GM18519 (cell line): ENCODE results near the gene ERN1.
"Not testable (repeated sequence)": the region's sequence is repeated elsewhere in the genome, so short reads cannot be mapped to it uniquely, and the experiment has no call there.

Experiments used
- ATAC-seq: cut with Tn5 transposase; IDR thresholded peaks from one replicate; pipeline ENCODE4 v1.9.1; 2021; ENCODE audit warnings: mild to moderate bottlenecking, moderate library complexity; ENCODE audit not compliant: unreplicated experiment, low FRiP score

Gene ERN1

DNA sequence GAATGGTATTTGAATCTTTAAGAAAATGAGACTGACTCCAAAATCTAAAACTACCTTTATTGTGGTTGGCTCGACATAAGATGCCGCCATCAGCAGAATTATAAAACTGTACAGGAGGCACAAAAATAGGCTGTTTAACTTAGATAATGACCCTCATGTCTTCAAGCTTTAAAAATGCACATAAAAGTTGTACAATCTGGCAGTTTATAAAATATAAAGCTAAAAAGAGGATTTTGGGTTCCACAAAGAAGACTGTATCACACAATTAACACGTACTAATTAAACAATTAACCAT is 90.9 kb downstream of the ERN1 start:
- ATAC-seq: no peak

- ATAC-seq: no peak
Observed at GRCh38 chr17:64038331-64039105, 91.4 kb downstream of the ERN1 start.

GRCh38 chr17:64037802-64038201 is 92.1 kb downstream of the ERN1 start:
- no peak for ATAC-seq

DNA sequence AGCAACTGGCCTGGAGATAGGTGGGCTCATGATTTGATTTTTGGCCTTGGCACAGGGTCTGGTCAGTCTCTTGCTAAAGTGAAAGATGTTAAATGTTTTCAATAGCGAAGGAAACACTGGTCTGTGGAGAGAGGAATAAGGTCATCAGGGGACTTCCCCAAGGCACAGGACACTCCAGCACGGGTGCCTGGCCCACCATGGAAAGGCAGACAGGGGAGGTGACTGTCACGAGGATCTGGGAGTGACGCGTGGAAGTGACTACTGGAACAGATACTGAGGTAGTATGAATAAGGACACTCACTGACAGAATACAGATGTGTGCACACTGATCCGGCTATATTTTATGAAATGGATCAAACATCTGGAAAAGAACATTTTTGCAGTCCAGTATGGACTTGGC is 92.8 kb downstream of the ERN1 start:
- ATAC-seq: no peak

DNA sequence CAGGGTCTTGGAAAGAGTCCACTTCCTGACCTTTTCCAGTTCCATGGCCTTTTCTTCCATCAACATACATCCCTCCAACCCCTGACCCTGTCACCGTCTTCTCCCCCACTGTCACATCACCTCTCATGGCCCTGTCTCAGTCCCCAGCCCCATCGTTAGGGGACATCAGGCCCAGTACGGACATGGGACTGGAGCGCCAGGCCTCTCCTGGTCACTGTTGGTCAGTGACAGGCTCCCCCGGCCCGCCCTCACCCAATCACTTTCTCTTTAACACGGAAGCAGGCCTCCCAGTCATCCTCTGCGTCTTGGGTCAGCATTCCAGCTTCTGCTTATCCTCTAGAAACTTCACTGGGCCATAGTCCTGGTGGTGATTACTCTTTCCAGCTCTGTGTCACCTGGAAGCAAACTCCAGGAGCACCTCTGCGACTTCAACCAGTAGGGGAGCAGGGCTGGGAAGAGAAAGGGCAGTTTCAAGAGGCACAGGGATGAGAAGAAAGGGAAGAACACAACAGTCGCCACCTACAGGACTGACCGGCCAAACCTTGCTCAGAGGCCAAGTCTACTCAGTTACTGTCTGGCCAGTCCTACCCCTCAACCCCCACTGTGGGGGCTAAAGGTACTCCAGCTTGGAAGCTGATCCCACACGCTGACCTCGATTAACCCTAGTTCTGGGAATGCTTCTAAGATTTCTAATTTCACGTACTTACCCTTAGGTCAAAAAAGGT is 93.6 kb downstream of the ERN1 start:
- no peak for ATAC-seq

GRCh38 chr17:64032081-64032480 is 97.9 kb downstream of the ERN1 start:
- no peak for ATAC-seq

DNA sequence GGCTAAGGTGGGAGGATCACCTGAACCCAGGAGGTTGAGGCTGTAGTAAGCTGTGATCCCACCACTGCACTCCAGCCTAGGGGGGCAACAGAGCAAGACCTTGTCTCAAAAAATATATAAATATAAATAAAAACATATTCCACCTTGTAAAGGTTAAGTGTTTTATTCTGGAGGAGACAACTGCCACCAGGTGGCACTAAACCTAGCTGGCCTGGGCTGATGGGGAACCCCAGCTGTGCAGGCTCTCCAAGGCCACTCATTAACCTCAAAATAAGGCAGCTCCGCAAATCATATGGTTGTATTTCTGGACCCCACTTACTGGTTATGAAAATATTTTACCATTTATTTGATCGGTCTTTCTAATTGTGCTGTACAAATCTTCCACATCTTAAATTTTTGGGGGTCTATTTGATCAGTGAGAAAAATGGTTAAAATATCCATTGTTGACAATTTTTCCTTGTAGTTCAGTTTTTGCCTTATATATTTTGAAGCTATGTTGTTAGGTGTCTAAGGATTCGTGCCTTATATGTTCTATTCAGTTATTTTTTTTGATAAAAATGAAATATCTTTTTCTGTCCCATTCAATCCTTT is 101.0 kb downstream of the ERN1 start:
- no peak for ATAC-seq

DNA sequence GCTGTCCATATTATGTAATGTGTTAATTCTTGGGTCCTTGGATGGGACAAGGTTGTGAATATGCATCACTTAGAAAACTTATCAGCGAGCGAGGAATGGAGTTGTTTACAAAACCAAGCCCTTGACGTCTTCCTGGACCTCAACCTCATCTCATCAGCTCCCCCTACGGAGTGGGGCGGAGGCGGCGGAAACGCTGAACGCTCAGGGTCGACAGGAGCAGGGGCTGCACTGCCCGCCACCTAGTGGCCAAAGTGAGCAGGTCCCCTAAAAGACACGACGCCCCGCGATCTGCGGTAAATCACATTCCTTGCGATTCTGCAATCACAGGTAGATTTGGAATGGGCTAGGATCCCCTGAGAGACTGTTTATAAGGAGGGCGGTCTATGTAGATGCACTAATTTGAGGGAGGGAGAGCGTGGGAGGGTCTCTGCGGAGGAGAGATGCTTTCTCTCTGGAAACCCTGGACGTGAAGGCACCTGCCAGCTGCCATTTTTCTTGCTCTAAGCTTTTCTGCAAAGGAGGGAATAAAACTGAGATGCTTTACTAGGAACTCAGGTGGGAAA is 104.1 kb downstream of the ERN1 start:
- ATAC-seq: peak; percentile 47

- no peak for ATAC-seq
Observed at GRCh38 chr17:64024781-64025731, 104.9 kb downstream of the ERN1 start.

- ATAC-seq: no peak
Observed at GRCh38 chr17:64024215-64024654, 105.7 kb downstream of the ERN1 start.

DNA sequence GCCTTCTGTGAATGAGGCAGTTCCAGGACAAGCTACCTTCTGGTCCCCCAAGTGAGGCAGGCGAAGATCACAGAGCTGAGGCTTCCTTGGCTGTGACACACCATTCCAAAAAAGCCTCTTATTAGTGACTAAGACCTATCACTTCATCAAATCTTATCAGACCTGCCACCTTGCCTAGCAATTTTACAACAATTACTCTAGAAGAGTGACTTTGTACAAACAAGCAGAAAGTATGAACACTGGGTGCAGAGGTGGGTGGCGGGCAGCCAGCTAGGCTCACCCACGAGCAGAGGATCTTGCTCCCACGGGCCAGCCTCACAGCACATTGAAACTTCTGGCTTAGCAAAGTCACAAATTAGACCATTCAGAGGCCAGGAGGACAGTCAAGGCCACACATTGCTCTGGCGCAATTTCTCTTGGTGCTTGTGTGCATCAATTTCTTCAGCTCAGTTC is 107.3 kb downstream of the ERN1 start:
- no peak for ATAC-seq

- no peak for ATAC-seq
Observed at GRCh38 chr17:64020056-64020766, 109.7 kb downstream of the ERN1 start, which contains the start of gene ICAM2. TSS of gene ICAM2 (minus strand) at chr17:64020633. CDS start at chr17:64006691, 13,942 bp downstream.

GRCh38 chr17:64019551-64019961 is 110.4 kb downstream of the ERN1 start:
- not testable (repeated sequence) for ATAC-seq

- no peak for ATAC-seq
Observed at GRCh38 chr17:64017381-64017980, 112.5 kb downstream of the ERN1 start.

DNA sequence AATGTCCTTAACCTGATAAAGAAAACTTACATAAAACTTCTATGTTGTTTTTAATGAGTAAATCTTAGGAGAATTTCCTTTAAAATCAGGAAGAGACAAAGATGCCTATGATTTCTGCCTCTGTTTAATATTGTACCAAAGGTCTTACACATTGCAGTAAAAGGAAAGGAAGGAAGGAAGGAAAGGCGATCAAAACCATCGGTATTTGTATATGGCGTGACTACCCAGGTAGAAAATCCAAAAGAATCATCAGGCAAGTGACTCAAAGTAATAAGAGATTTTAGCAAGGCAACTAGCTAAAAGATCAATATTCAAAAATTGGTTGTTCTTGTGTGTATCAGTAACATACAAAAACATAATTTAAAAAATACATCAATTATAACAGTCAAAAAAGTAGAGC is 113.0 kb downstream of the ERN1 start:
- no peak for ATAC-seq

DNA sequence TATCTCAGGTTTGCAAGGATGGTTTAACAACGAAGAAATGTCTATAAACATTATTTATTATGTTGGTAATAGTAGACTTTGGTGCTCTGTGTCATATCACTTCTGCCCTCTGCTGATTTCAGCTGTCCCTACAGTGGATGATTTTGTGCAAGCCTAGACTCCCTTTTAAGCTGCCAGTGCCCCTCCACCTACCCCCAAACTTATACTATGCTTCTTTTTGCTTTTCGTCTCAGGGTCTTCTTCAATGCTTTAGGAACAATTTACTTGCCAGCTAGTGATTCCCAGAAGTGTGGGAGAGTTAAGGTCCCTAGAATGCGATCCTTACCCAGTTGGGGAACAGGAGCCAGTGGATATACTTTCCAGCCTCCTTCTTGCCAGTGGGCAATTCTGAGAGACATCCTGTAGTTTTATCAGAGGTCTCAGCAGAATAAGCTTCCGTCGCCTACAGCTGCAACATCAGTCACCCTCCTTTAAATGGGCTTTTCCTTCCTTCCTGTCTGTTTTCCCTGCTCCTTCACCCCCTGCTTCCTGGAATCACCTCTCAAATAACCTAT is 113.6 kb downstream of the ERN1 start:
- no peak for ATAC-seq

DNA sequence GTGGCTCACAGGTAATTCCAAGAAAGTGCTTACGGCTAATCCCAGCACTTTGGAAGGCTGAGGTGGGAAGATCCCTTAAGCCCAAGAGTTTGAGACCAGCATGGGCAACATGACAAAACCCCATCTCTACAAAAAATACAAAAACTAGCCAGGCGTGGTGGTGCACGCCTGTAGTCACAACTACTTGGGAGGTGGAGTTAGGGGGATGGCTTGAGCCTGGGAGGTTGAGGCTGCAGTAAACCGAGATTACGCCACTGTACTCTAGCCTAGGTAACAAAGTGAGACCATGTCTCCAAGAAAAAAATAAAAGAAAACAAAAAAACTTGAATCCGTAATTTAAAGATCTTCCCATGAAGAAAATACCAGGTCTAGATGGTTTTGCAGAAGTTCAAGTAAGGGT is 114.5 kb downstream of the ERN1 start:
- no peak for ATAC-seq

GRCh38 chr17:64009571-64010402 is 120.2 kb downstream of the ERN1 start:
- no peak for ATAC-seq
